SK-N-SH treated with all-trans-retinoic acid at 6 μM for 48 hours (cell line): Measurements from ENCODE around the gene LYPD6B.

Source experiments
- ARNTL ChIP-seq: fragments of 450-650 bp; formaldehyde crosslinking; IDR thresholded peaks from 2 replicates; pipeline ENCODE4 v1.5.0; 2020; ENCODE audit warnings: low read depth, mild to moderate bottlenecking, moderate library complexity, borderline replicate concordance
- ESRRG ChIP-seq: fragments of 250-450 bp; sonication (Bioruptor Pico); IDR thresholded peaks from 2 replicates; pipeline ENCODE4 v1.6.1; 2021; ENCODE audit warnings: mild to moderate bottlenecking
- GLIS3 ChIP-seq: fragments of 250-450 bp; sonication (Bioruptor Pico); IDR thresholded peaks from 2 replicates; pipeline ENCODE4 v1.5.0; 2020; ENCODE audit warnings: mild to moderate bottlenecking, moderate library complexity
- SNAI2 ChIP-seq: fragments of 250-450 bp; sonication (Bioruptor Pico); IDR thresholded peaks from 2 replicates; pipeline ENCODE4 v1.5.0; 2020; ENCODE audit warnings: mild to moderate bottlenecking, moderate library complexity
- TCF4 ChIP-seq: fragments of 250-450 bp; sonication (Bioruptor Pico); IDR thresholded peaks from 2 replicates; pipeline ENCODE4 v1.8.0; 2021; ENCODE audit warnings: mild to moderate bottlenecking, moderate library complexity, borderline replicate concordance
- TOX ChIP-seq: fragments of 250-450 bp; sonication (Bioruptor Pico); IDR thresholded peaks from 2 replicates; pipeline ENCODE4 v1.8.0; 2021; ENCODE audit warnings: mild to moderate bottlenecking, moderate library complexity, borderline replicate concordance
- ZC3H10 ChIP-seq: fragments of 250-450 bp; sonication (Bioruptor Pico); IDR thresholded peaks from 2 replicates; pipeline ENCODE4 v1.5.1; 2021; ENCODE audit warnings: mild to moderate bottlenecking, moderate library complexity
- ZNF70 ChIP-seq: fragments of 450-650 bp; formaldehyde crosslinking; IDR thresholded peaks from 2 replicates; pipeline ENCODE4 v1.5.0; 2020; ENCODE audit warnings: mild to moderate bottlenecking, moderate library complexity
- TF ChIP-seq, protein P1 (sequence below): fragments of 250-450 bp; sonication (Bioruptor Pico); IDR thresholded peaks from 2 replicates; pipeline ENCODE4 v1.5.1; 2020; ENCODE audit warnings: low read depth, mild to moderate bottlenecking, moderate library complexity

DNA sequence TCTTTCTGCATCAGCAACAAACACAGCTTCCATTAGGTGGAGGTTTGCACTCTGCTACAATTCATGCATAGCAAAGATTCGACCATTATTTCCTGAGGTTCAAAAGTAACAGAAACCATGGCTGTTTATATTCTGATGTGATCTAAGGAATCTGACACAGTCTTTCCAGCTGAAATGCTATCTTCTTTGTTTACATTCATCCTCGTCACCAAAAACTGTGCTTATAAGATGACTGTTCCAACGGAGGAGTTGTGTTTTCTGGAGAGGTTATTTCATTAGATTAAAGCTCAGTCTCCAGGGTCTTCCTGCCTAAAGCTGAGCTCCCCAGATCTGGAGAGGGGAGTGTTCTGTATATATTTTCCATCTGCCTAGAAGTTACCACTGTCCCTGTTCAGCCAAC, 45.1 kb upstream of the LYPD6B start:
- TF ChIP-seq SNAI2 (CRISPR knock-in tag): no peak
- no peak for TF ChIP-seq ZNF70 (CRISPR knock-in tag)
- no peak for TF ChIP-seq ARNTL
- no peak for TF ChIP-seq ZC3H10 (CRISPR knock-in tag)
- TF ChIP-seq TOX (CRISPR knock-in tag): no peak
- TF ChIP-seq TCF4 (CRISPR knock-in tag): no peak
- no peak for TF ChIP-seq ESRRG (CRISPR knock-in tag)
- TF ChIP-seq, protein P1, sequence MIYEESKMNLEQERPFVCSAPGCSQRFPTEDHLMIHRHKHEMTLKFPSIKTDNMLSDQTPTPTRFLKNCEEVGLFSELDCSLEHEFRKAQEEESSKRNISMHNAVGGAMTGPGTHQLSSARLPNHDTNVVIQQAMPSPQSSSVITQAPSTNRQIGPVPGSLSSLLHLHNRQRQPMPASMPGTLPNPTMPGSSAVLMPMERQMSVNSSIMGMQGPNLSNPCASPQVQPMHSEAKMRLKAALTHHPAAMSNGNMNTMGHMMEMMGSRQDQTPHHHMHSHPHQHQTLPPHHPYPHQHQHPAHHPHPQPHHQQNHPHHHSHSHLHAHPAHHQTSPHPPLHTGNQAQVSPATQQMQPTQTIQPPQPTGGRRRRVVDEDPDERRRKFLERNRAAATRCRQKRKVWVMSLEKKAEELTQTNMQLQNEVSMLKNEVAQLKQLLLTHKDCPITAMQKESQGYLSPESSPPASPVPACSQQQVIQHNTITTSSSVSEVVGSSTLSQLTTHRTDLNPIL (CRISPR knock-in tag): no peak
- TF ChIP-seq GLIS3: no peak
